Measurements from ENCODE around the gene ZBTB20. TPM values are rescaled to one million over a fixed set of nuclear protein-coding genes. Genes with fewer than 3 reads are reported as not detected.
A peak's percentile ranks its signal among the peaks of the same experiment; 100 is the strongest.

The ZBTB20 gene
- total and polyA plus RNA-seq, 5 experiments from 2014 or later: 16.5 to 50.8 (median 22.0) TPM

GRCh38 chr3:114929971-114930732, 216.9 kb downstream of the ZBTB20 start:
- H3K36me3 Mint-ChIP-seq: peaks cover 54 to 72% (median 57%) of the 10 kb centered on the region in 3 donors
- H3K9me3 Mint-ChIP-seq: peaks cover 0 to 18% (median 8%) of the 10 kb centered on the region in 9 donors
- no peak overlapping the region for H3K4me3 Mint-ChIP-seq
- POLR2A ChIA-PET: no interaction called here
- no peaks in the 10 kb centered on the region for H3K27me3 Mint-ChIP-seq
- DNase-seq (no peak), ATAC-seq (no peak)
- no peak overlapping the region for H3K27ac Mint-ChIP-seq
- peaks cover 0 to 10% (median 0%) of the 10 kb centered on the region in 4 donors for H3K4me1 Mint-ChIP-seq

GRCh38 chr3:114928989-114929640, 218.0 kb downstream of the ZBTB20 start:
- H3K4me3 Mint-ChIP-seq: no peak overlapping the region
- ATAC-seq: no peak
- DNase-seq: no peak
- peaks cover 2 to 24% (median 10%) of the 10 kb centered on the region in 9 donors for H3K9me3 Mint-ChIP-seq
- H3K27me3 Mint-ChIP-seq: no peaks in the 10 kb centered on the region
- peaks cover 0 to 8% (median 0%) of the 10 kb centered on the region in 4 donors for H3K4me1 Mint-ChIP-seq
- peaks cover 55 to 75% (median 56%) of the 10 kb centered on the region in 3 donors for H3K36me3 Mint-ChIP-seq
- POLR2A ChIA-PET: no interaction called here
- H3K27ac Mint-ChIP-seq: peak overlapping the region in 1 of 10 donors; percentile 19

- Mint-ChIP-seq H3K27ac (no peak overlapping the region), H3K27me3 (no peaks in the 10 kb centered on the region), H3K36me3 (peaks cover 9 to 27% (median 15%) of the 10 kb centered on the region in 3 donors), H3K9me3 (peaks cover 0 to 2% (median 0%) of the 10 kb centered on the region in 9 donors), H3K4me3 (no peak overlapping the region), H3K4me1 (peaks cover 14 to 58% (median 21%) of the 10 kb centered on the region in 4 donors)
- POLR2A ChIA-PET: no interaction called here
- DNase-seq: no peak
- ATAC-seq: no peak
Observed at GRCh38 chr3:114904633-114905032, 242.5 kb downstream of the ZBTB20 start.

- Mint-ChIP-seq H3K4me1 (peaks cover 11 to 64% (median 23%) of the 10 kb centered on the region in 4 donors), H3K9me3 (peaks cover 0 to 2% (median 0%) of the 10 kb centered on the region in 9 donors), H3K4me3 (no peak overlapping the region), H3K27me3 (no peaks in the 10 kb centered on the region), H3K36me3 (peaks cover 6 to 31% (median 12%) of the 10 kb centered on the region in 3 donors), H3K27ac (peak overlapping the region in 1 of 10 donors; percentile 24)
- POLR2A ChIA-PET: no interaction called here
- ATAC-seq (no peak), DNase-seq (no peak)
Observed at GRCh38 chr3:114903213-114903612, 243.9 kb downstream of the ZBTB20 start.

- H3K4me1 Mint-ChIP-seq: peaks cover 11 to 60% (median 23%) of the 10 kb centered on the region in 4 donors
- no peak overlapping the region for H3K4me3 Mint-ChIP-seq
- H3K9me3 Mint-ChIP-seq: peaks cover 0 to under 1% (median 0%) of the 10 kb centered on the region in 9 donors
- POLR2A ChIA-PET: no interaction called here
- H3K27me3 Mint-ChIP-seq: no peaks in the 10 kb centered on the region
- peaks cover 3 to 29% (median 14%) of the 10 kb centered on the region in 3 donors for H3K36me3 Mint-ChIP-seq
- no peak for DNase-seq
- no peak for ATAC-seq
- H3K27ac Mint-ChIP-seq: peak overlapping the region in 1 of 10 donors; percentile 3
Observed at GRCh38 chr3:114902691-114903101, 244.4 kb downstream of the ZBTB20 start.

- no peak for DNase-seq
- ATAC-seq: no peak
- Mint-ChIP-seq H3K4me3 (no peak overlapping the region), H3K36me3 (peaks cover 6 to 23% (median 14%) of the 10 kb centered on the region in 3 donors), H3K27me3 (no peaks in the 10 kb centered on the region), H3K9me3 (no peaks in the 10 kb centered on the region), H3K4me1 (peaks cover 10 to 46% (median 21%) of the 10 kb centered on the region in 4 donors), H3K27ac (peak overlapping the region in 2 of 10 donors; percentile 0 to 11)
- POLR2A ChIA-PET: no interaction called here
Observed at GRCh38 chr3:114900908-114901307, 246.2 kb downstream of the ZBTB20 start.

GRCh38 chr3:114899186-114899931, 247.7 kb downstream of the ZBTB20 start:
- Mint-ChIP-seq H3K27ac (peak overlapping the region in 1 of 10 donors; percentile 29), H3K36me3 (peaks cover 6 to 24% (median 15%) of the 10 kb centered on the region in 3 donors), H3K27me3 (no peaks in the 10 kb centered on the region), H3K4me3 (no peak overlapping the region), H3K4me1 (peaks cover 9 to 34% (median 14%) of the 10 kb centered on the region in 4 donors), H3K9me3 (no peaks in the 10 kb centered on the region)
- no peak for DNase-seq
- POLR2A ChIA-PET: no interaction called here
- ATAC-seq: no peak

GRCh38 chr3:114896978-114897377, 250.1 kb downstream of the ZBTB20 start:
- H3K4me3 Mint-ChIP-seq: no peak overlapping the region
- H3K27me3 Mint-ChIP-seq: no peaks in the 10 kb centered on the region
- no peak overlapping the region for H3K27ac Mint-ChIP-seq
- peaks cover 6 to 38% (median 36%) of the 10 kb centered on the region in 3 donors for H3K36me3 Mint-ChIP-seq
- no peak for ATAC-seq
- POLR2A ChIA-PET: no interaction called here
- H3K9me3 Mint-ChIP-seq: no peaks in the 10 kb centered on the region
- H3K4me1 Mint-ChIP-seq: peaks cover 5 to 11% (median 6%) of the 10 kb centered on the region in 4 donors
- DNase-seq: no peak

GRCh38 chr3:114893361-114893760, 253.7 kb downstream of the ZBTB20 start:
- ATAC-seq: no peak
- no peak for DNase-seq
- H3K4me1 Mint-ChIP-seq: peaks cover 0 to 2% (median 1%) of the 10 kb centered on the region in 4 donors
- no peak overlapping the region for H3K4me3 Mint-ChIP-seq
- POLR2A ChIA-PET: no interaction called here
- H3K27ac Mint-ChIP-seq: no peak overlapping the region
- H3K9me3 Mint-ChIP-seq: no peaks in the 10 kb centered on the region
- H3K36me3 Mint-ChIP-seq: peaks cover 6 to 32% (median 27%) of the 10 kb centered on the region in 3 donors
- H3K27me3 Mint-ChIP-seq: no peaks in the 10 kb centered on the region

- Mint-ChIP-seq H3K4me1 (peaks cover 0 to 2% (median 1%) of the 10 kb centered on the region in 4 donors), H3K4me3 (no peak overlapping the region), H3K9me3 (no peaks in the 10 kb centered on the region), H3K36me3 (peaks cover 6 to 28% (median 27%) of the 10 kb centered on the region in 3 donors), H3K27ac (peak overlapping the region in 1 of 10 donors; percentile 37), H3K27me3 (no peaks in the 10 kb centered on the region)
- POLR2A ChIA-PET: no interaction called here
- DNase-seq (no peak), ATAC-seq (no peak)
Observed at GRCh38 chr3:114892880-114893279, 254.2 kb downstream of the ZBTB20 start.

GRCh38 chr3:114892131-114892879, 254.8 kb downstream of the ZBTB20 start:
- Mint-ChIP-seq H3K4me3 (no peak overlapping the region), H3K36me3 (peaks cover 6 to 29% (median 28%) of the 10 kb centered on the region in 3 donors), H3K9me3 (no peaks in the 10 kb centered on the region), H3K4me1 (peaks cover 0 to 2% (median 1%) of the 10 kb centered on the region in 4 donors), H3K27me3 (no peaks in the 10 kb centered on the region), H3K27ac (no peak overlapping the region)
- ATAC-seq (no peak), DNase-seq (no peak)
- POLR2A ChIA-PET: no interaction called here

GRCh38 chr3:114887806-114888205, 259.3 kb downstream of the ZBTB20 start:
- Mint-ChIP-seq H3K27ac (peak overlapping the region in 1 of 10 donors; percentile 41), H3K9me3 (peaks cover 0 to 4% (median 0%) of the 10 kb centered on the region in 9 donors), H3K27me3 (no peaks in the 10 kb centered on the region), H3K36me3 (peaks cover 0 to 22% (median 8%) of the 10 kb centered on the region in 3 donors), H3K4me3 (no peak overlapping the region), H3K4me1 (peaks cover 0 to 7% (median 5%) of the 10 kb centered on the region in 4 donors)
- ATAC-seq: no peak
- POLR2A ChIA-PET: no interaction called here
- DNase-seq: no peak
